Left ventricle myocardium superior (tissue), 1 donor: ENCODE results near the gene CD86. TPM values are rescaled to one million over a fixed set of nuclear protein-coding genes. Genes with fewer than 3 reads are reported as not detected.

ENCODE experiments used
- ATAC-seq: fragments of 200-7000 bp; cut with Tn5 transposase; one replicate; pipeline ENCODE4 v1.9.1; 2020; ENCODE audit warnings: mild to moderate bottlenecking, moderate library complexity
- DNase-seq: peaks from one replicate; pipeline ENCODE4 v3.0.0-alpha.2; 2020
- intact Hi-C: fragments of 100-400 bp; cut with micrococcal nuclease; formaldehyde crosslinking; loops from one replicate; pipeline ENCODE4 v1.11.0; 2022
- total RNA-seq: library from RNA; stranded (reverse); fragmentation: NEBNext Ultra II Directional; extraction: Animal tissue kit (Norgen Biotek cat#: 25700); gene quantifications from one replicate; pipeline ENCODE4 v1.2.1, GENCODE V29; 2021
- donor health status: DM: no; HTN: yes; CAD: no; lungs with severe emphysema.

CD86 gene
- total RNA-seq, 1 donor from 2014 or later, result 4.4 TPM

GRCh38 chr3:122082357-122082756 is 27.2 kb downstream of the CD86 start:
- DNase-seq, result no peak

GRCh38 chr3:122084799-122085198 is 29.6 kb downstream of the CD86 start:
- ATAC-seq (no peak), DNase-seq (no peak)
- intact Hi-C loops, result no loop called here

More at GRCh38 chr3:122082357-122082756, 27.2 kb downstream of the CD86 start:
- ATAC-seq, result no peak
- intact Hi-C loops, result no loop called here

GRCh38 chr3:122085673-122086072 is 30.5 kb downstream of the CD86 start:
- DNase-seq (no peak), ATAC-seq (no peak)
- intact Hi-C loops, result no loop called here

GRCh38 chr3:122088531-122088930 is 33.4 kb downstream of the CD86 start:
- intact Hi-C loops, result no loop called here
- ATAC-seq (peak; percentile 21), DNase-seq (no peak)

- ATAC-seq (peak; percentile 63), DNase-seq (peak; percentile 26)
- intact Hi-C loops, result no loop called here
Observed at GRCh38 chr3:122091602-122092295, 36.6 kb downstream of the CD86 start.

- intact Hi-C loops, result no loop called here
- DNase-seq (peak; percentile 43), ATAC-seq (peak; percentile 45)
Observed at GRCh38 chr3:122092460-122093165, 37.5 kb downstream of the CD86 start.

- intact Hi-C loops, result no loop called here
- ATAC-seq (no peak), DNase-seq (no peak)
Observed at GRCh38 chr3:122094125-122094524, 39.0 kb downstream of the CD86 start.

- intact Hi-C loops, result no loop called here
- DNase-seq (no peak), ATAC-seq (no peak)
Observed at GRCh38 chr3:122094693-122095092, 39.5 kb downstream of the CD86 start.

GRCh38 chr3:122097141-122097540 is 42.0 kb downstream of the CD86 start:
- peak; percentile 43 for ATAC-seq
- no peak for DNase-seq
- intact Hi-C loops, result no loop called here

- no peak for ATAC-seq
- intact Hi-C loops, result no loop called here
Observed at GRCh38 chr3:122098611-122099010, 43.4 kb downstream of the CD86 start.

GRCh38 chr3:122099255-122099654 is 44.1 kb downstream of the CD86 start:
- ATAC-seq (no peak), DNase-seq (no peak)
- intact Hi-C loops, result no loop called here

More at GRCh38 chr3:122098611-122099010, 43.4 kb downstream of the CD86 start:
- no peak for DNase-seq

GRCh38 chr3:122100083-122100482 is 44.9 kb downstream of the CD86 start:
- intact Hi-C loops, result loop anchor here (10.0 kb wide), 1 partner anchor 155 kb away; no protein-coding TSS in a partner anchor
- DNase-seq, result no peak
- no peak for ATAC-seq

- ATAC-seq (no peak), DNase-seq (no peak)
- intact Hi-C loops, result loop anchor here (10.0 kb wide), 1 partner anchor 154 kb away; no protein-coding TSS in a partner anchor
Observed at GRCh38 chr3:122100591-122101463, 45.7 kb downstream of the CD86 start.

GRCh38 chr3:122101646-122102045 is 46.5 kb downstream of the CD86 start:
- intact Hi-C loops, result loop anchor here (10.0 kb wide), 1 partner anchor 153 kb away; no protein-coding TSS in a partner anchor
- DNase-seq, result no peak
- no peak for ATAC-seq

GRCh38 chr3:122102191-122102935 is 47.2 kb downstream of the CD86 start:
- ATAC-seq (no peak), DNase-seq (no peak)
- intact Hi-C loops, result loop anchor here (10.0 kb wide), 1 partner anchor 152 kb away; no protein-coding TSS in a partner anchor

GRCh38 chr3:122103821-122104514 is 48.8 kb downstream of the CD86 start:
- ATAC-seq, result no peak

GRCh38 chr3:122104515-122105194 is 49.5 kb downstream of the CD86 start:
- ATAC-seq (no peak), DNase-seq (no peak)
- intact Hi-C loops, result loop anchor here (10.0 kb wide), 1 partner anchor 150 kb away; no protein-coding TSS in a partner anchor

More at GRCh38 chr3:122103821-122104514, 48.8 kb downstream of the CD86 start:
- DNase-seq, result no peak
- intact Hi-C loops, result loop anchor here (10.0 kb wide), 1 partner anchor 151 kb away; no protein-coding TSS in a partner anchor
